ENCODE measurements around the gene SLC32A1. TPM values are rescaled to one million over a fixed set of nuclear protein-coding genes. Genes with fewer than 3 reads are reported as not detected.

The SLC32A1 gene
- total and polyA plus RNA-seq, 10 donors = not detected

DNA sequence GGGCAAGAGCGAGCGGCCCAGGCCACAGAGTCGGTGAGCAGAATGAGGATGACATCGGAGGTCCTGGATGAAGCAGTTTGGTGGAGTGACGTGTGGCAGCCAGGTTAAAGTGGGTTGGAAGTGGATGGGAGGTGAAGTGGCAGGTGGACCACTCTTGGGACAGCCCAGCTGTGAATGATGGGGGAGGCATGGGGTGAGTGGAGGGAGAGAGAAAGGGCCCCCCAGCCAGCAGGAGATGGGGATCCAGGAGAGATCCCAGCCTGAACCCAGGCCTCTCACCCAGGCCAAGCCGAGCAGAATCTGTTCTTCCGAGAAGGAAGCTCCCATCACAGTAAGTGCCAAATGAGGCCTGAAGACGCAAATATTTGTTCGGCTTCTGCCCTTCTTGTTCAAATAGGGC lies 27.0 kb upstream of the SLC32A1 start:
- WGBS, 5 donors = 79 to 90% (median 85%) methylated on average over 9 of the region's 9 CpGs
- DNase-seq = no peak
- TF ChIP-seq POLR2A (IDR thresholded peaks at IDR 0.05) (no peak), POLR2AphosphoS5 (IDR thresholded peaks at IDR 0.05) (no peak)
- TF ChIP-seq, protein P1, sequence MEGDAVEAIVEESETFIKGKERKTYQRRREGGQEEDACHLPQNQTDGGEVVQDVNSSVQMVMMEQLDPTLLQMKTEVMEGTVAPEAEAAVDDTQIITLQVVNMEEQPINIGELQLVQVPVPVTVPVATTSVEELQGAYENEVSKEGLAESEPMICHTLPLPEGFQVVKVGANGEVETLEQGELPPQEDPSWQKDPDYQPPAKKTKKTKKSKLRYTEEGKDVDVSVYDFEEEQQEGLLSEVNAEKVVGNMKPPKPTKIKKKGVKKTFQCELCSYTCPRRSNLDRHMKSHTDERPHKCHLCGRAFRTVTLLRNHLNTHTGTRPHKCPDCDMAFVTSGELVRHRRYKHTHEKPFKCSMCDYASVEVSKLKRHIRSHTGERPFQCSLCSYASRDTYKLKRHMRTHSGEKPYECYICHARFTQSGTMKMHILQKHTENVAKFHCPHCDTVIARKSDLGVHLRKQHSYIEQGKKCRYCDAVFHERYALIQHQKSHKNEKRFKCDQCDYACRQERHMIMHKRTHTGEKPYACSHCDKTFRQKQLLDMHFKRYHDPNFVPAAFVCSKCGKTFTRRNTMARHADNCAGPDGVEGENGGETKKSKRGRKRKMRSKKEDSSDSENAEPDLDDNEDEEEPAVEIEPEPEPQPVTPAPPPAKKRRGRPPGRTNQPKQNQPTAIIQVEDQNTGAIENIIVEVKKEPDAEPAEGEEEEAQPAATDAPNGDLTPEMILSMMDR (IDR thresholded peaks at IDR 0.05 in 8 of 11, conservative IDR thresholded peaks at IDR 0.05 in 3 of 11) = no peak
- Histone ChIP-seq H3K9me3 (no peaks in the 10 kb centered on the region), H3K27ac (no peak overlapping the region), H3K4me3 (no peak overlapping the region), H3K27me3 (replicated peaks in 1 of 7) (peaks cover 0 to 75% (median 0%) of the 10 kb centered on the region in 7 donors), H3K36me3 (no peaks in the 10 kb centered on the region), H3K4me1 (no peaks in the 10 kb centered on the region)
- intact Hi-C loops (cut with DNase I; ENCODE audit: low total_unique reads) = no loop called here

DNA sequence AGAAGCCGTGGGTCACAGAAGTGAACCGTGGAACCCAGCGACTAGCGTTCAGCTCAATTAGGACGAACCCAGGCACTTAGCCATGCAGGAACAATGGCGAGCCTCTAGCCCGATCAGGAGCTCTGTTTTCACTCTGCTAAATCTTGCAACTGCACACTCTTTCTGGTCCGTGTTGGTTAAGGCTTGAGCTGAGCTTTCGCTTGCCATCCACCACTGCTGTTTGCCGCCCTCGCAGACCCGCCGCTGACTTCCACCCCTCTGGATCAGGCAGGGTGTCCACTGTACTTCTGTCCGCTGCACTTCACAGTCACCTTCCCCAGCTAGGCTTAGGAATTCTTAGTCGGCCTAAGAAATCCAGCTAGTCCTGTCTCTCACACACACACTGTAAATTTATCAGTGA lies 25.7 kb upstream of the SLC32A1 start:
- TF ChIP-seq POLR2A (IDR thresholded peaks at IDR 0.05) = no peak
- TF ChIP-seq, protein P1 (IDR thresholded peaks at IDR 0.05 in 8 of 11, conservative IDR thresholded peaks at IDR 0.05 in 3 of 11) = no peak
- TF ChIP-seq POLR2AphosphoS5 (IDR thresholded peaks at IDR 0.05) = no peak
- DNase-seq = no peak
- no peaks in the 10 kb centered on the region for H3K4me1 ChIP-seq
- H3K27ac ChIP-seq = no peak overlapping the region
- intact Hi-C loops (cut with DNase I; ENCODE audit: low total_unique reads) = no loop called here
- no peaks in the 10 kb centered on the region for H3K9me3 ChIP-seq
- H3K36me3 ChIP-seq = no peaks in the 10 kb centered on the region
- H3K27me3 ChIP-seq (replicated peaks in 1 of 7) = peaks cover 0 to 76% (median 0%) of the 10 kb centered on the region in 7 donors
- WGBS, 5 donors = 86 to 90% (median 86%) methylated on average over 15 of the region's 15 CpGs
- no peak overlapping the region for H3K4me3 ChIP-seq

DNA sequence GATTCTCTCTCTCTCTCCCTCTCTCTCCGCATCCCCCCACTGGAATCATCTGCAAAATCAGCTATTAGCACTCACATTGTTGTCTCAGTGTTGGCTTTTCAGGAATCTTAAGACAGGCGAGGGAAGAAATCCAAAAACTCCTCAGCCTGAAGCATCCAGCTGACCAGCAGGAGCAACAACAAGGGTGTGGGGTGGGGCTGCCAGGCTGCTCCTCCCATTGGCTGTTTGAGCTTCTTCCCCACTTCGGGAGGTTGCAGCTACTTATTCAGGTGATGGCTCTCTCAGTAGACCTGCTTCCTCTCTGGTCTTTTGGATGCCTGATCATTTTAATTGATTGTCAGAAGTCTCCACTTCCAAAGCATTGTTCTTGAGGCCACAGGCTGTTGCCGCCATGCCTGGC lies 24.1 kb upstream of the SLC32A1 start:
- 47 to 53% (median 49%) methylated on average over 3 to 4 of the region's 4 CpGs for WGBS, 5 donors
- no peaks in the 10 kb centered on the region for H3K9me3 ChIP-seq
- no peaks in the 10 kb centered on the region for H3K36me3 ChIP-seq
- H3K27me3 ChIP-seq (replicated peaks in 1 of 7) = peaks cover 0 to 83% (median 0%) of the 10 kb centered on the region in 7 donors
- no peak for DNase-seq
- H3K4me1 ChIP-seq = no peaks in the 10 kb centered on the region
- intact Hi-C loops (cut with DNase I; ENCODE audit: low total_unique reads) = no loop called here
- H3K27ac ChIP-seq = no peak overlapping the region
- H3K4me3 ChIP-seq = no peak overlapping the region
- no peak for TF ChIP-seq POLR2AphosphoS5 (IDR thresholded peaks at IDR 0.05)
- TF ChIP-seq POLR2A (IDR thresholded peaks at IDR 0.05) = no peak
- TF ChIP-seq, protein P1 (IDR thresholded peaks at IDR 0.05 in 8 of 11, conservative IDR thresholded peaks at IDR 0.05 in 3 of 11) = no peak

DNA sequence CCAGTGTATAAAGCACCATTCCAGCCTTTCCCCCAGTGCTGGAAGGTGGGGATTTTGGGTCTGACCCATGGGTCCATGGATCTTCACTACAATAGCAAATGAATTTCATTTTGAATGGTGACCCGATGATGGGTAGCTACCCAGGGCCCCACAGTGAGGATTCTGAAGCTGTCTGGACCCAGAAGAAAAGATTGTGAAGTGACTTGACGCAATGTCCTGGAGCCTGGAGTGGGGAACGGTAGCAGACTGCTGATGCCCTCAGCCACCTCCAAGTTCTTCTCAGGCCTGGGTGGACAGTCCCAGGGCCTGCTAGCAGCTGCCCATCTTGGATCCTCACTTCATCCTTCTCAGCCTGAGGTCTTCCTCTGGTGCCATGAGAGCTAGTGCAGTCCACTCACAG lies 23.4 kb upstream of the SLC32A1 start:
- TF ChIP-seq, protein P1 (IDR thresholded peaks at IDR 0.05 in 8 of 11, conservative IDR thresholded peaks at IDR 0.05 in 3 of 11) = no peak
- TF ChIP-seq POLR2A (IDR thresholded peaks at IDR 0.05) (no peak), POLR2AphosphoS5 (IDR thresholded peaks at IDR 0.05) (no peak)
- H3K9me3 ChIP-seq = no peaks in the 10 kb centered on the region
- intact Hi-C loops (cut with DNase I; ENCODE audit: low total_unique reads) = no loop called here
- 56 to 97% (median 79%) methylated on average over 3 of the region's 3 CpGs for WGBS, 5 donors
- H3K27me3 ChIP-seq (replicated peaks in 1 of 7) = peaks cover 0 to 88% (median 0%) of the 10 kb centered on the region in 7 donors
- H3K27ac ChIP-seq = no peak overlapping the region
- DNase-seq = no peak
- H3K4me1 ChIP-seq = no peaks in the 10 kb centered on the region
- H3K4me3 ChIP-seq = no peak overlapping the region
- no peaks in the 10 kb centered on the region for H3K36me3 ChIP-seq

Data from spleen (tissue), 11 donors.